NCI-H2081 treated with DMSO at 0.1 percent for 48 hours (cell line): ENCODE data around the gene PEX1.
A peak's percentile ranks its signal among the peaks of the same experiment; 100 is the strongest.
"Not testable (repeated sequence)": the region's sequence is repeated elsewhere in the genome, so short reads cannot be mapped to it uniquely, and the experiment has no call there.

ENCODE experiments used
- DNase-seq: peaks from one replicate; lab custom pipeline; 2025; lab: John Stamatoyannopoulos, UW

The PEX1 gene

GRCh38 chr7:92528188-92528957 is at the start of gene PEX1, which contains the start of gene RBM48:
TSS of gene PEX1 (minus strand) at chr7:92528520. CDS start at chr7:92528435, 85 bp downstream.
TSS of gene RBM48 (plus strand) at chr7:92528795. CDS start at chr7:92528814, 19 bp downstream.
- DNase-seq: peak; percentile 99

GRCh38 chr7:92576296-92576695 is 48.0 kb upstream of the PEX1 start:
- no peak for DNase-seq

GRCh38 chr7:92569137-92569536 is 40.8 kb upstream of the PEX1 start:
- no peak for DNase-seq

GRCh38 chr7:92567460-92567859 is 39.1 kb upstream of the PEX1 start:
- DNase-seq: no peak

- no peak for DNase-seq
These were observed 35.0 kb upstream of the PEX1 start for GRCh38 chr7:92563345-92563744.

- no peak for DNase-seq
These were observed 32.3 kb upstream of the PEX1 start for GRCh38 chr7:92560602-92561001.

GRCh38 chr7:92557808-92558362 is 29.6 kb upstream of the PEX1 start:
- no peak for DNase-seq

- no peak for DNase-seq
These were observed 28.9 kb upstream of the PEX1 start for GRCh38 chr7:92557249-92557648.

GRCh38 chr7:92550194-92550593 is 21.9 kb upstream of the PEX1 start:
- no peak for DNase-seq

GRCh38 chr7:92547579-92547978 is 19.3 kb upstream of the PEX1 start:
- no peak for DNase-seq

GRCh38 chr7:92546856-92547497 is 18.7 kb upstream of the PEX1 start:
- no peak for DNase-seq

GRCh38 chr7:92545116-92545515 is 16.8 kb upstream of the PEX1 start:
- not testable (repeated sequence) for DNase-seq

- not testable (repeated sequence) for DNase-seq
These were observed 15.2 kb upstream of the PEX1 start for GRCh38 chr7:92543542-92543941.

GRCh38 chr7:92534572-92534971 is 6.3 kb upstream of the PEX1 start:
- no peak for DNase-seq

- no peak for DNase-seq
These were observed 591 bp upstream of the PEX1 start for GRCh38 chr7:92528958-92529264.

GRCh38 chr7:92527300-92528187 is 776 bp downstream of the PEX1 start:
- no peak for DNase-seq

GRCh38 chr7:92523110-92523509 is 5.2 kb downstream of the PEX1 start:
- DNase-seq: no peak

GRCh38 chr7:92520024-92520423 is 8.3 kb downstream of the PEX1 start:
- DNase-seq: no peak

GRCh38 chr7:92517631-92518030 is 10.7 kb downstream of the PEX1 start:
- DNase-seq: no peak

GRCh38 chr7:92513167-92513902 is 15.0 kb downstream of the PEX1 start:
- no peak for DNase-seq

GRCh38 chr7:92508946-92509345 is 19.4 kb downstream of the PEX1 start:
- DNase-seq: no peak

- DNase-seq: no peak
These were observed 22.0 kb downstream of the PEX1 start for GRCh38 chr7:92506363-92506762.
